Neural crest cell (in vitro differentiated cells): ENCODE results near the gene PAX5. TPM values are rescaled to one million over a fixed set of nuclear protein-coding genes. Genes with fewer than 3 reads are reported as not detected.
A peak's percentile ranks its signal among the peaks of the same experiment; 100 is the strongest.

Experiments used
- DNase-seq: peaks from one replicate; pipeline ENCODE4 v3.0.0; 2021; ENCODE audit warnings: low read depth, mixed read lengths, low spot score
- H3K27ac Mint-ChIP-seq: one replicate; pipeline ENCODE4 v1.8.0; 2021; ENCODE audit warnings: mild to moderate bottlenecking, mixed read lengths; ENCODE audit not compliant: unreplicated experiment
- H3K27me3 Mint-ChIP-seq: 2 replicates; pipeline ENCODE4 v1.8.0; 2021; ENCODE audit warnings: low read depth, mild to moderate bottlenecking, mixed read lengths
- H3K36me3 Mint-ChIP-seq: 2 replicates; pipeline ENCODE4 v1.8.0; 2021; ENCODE audit warnings: low read depth, mild to moderate bottlenecking, mixed read lengths
- H3K4me1 Mint-ChIP-seq: 2 replicates; pipeline ENCODE4 v1.8.0; 2021; ENCODE audit warnings: mixed read lengths
- H3K4me3 Mint-ChIP-seq: one replicate; pipeline ENCODE4 v1.8.0; 2021; ENCODE audit warnings: mild to moderate bottlenecking, mixed read lengths
- H3K9me3 Mint-ChIP-seq: 2 replicates; pipeline ENCODE4 v1.8.0; 2021; ENCODE audit warnings: mixed read lengths
- CTCF ChIP-seq: fragments of 200-600 bp; sonication (generic); conservative IDR thresholded peaks from 2 replicates; pipeline ENCODE4 v1.5.0; 2021; ENCODE audit warnings: antibody characterized with exemption, mild to moderate bottlenecking
- total RNA-seq: library from RNA; stranded (reverse); gene quantifications from 2 replicates; pipeline ENCODE4 v1.2.1, GENCODE V29; 2021

The PAX5 gene
- total RNA-seq, 1 donor from 2014 or later = 19.5 TPM

- Mint-ChIP-seq H3K9me3 (no peaks in the 10 kb centered on the region), H3K4me3 (no peak overlapping the region), H3K27me3 (peaks cover 2% of the 10 kb centered on the region), H3K36me3 (no peaks in the 10 kb centered on the region), H3K27ac (no peak overlapping the region), H3K4me1 (no peaks in the 10 kb centered on the region)
- no peak for DNase-seq
- TF ChIP-seq CTCF = no peak
Measured at GRCh38 chr9:36900136-36900855, 133.8 kb downstream of the PAX5 start.

- H3K9me3 Mint-ChIP-seq = no peaks in the 10 kb centered on the region
- H3K4me3 Mint-ChIP-seq = no peak overlapping the region
- no peak overlapping the region for H3K27ac Mint-ChIP-seq
- no peak for TF ChIP-seq CTCF
- no peak for DNase-seq
- peaks cover 2% of the 10 kb centered on the region for H3K27me3 Mint-ChIP-seq
- no peaks in the 10 kb centered on the region for H3K4me1 Mint-ChIP-seq
- H3K36me3 Mint-ChIP-seq = no peaks in the 10 kb centered on the region
Measured at GRCh38 chr9:36899406-36899805, 134.7 kb downstream of the PAX5 start.

GRCh38 chr9:36898431-36899020 lies 135.5 kb downstream of the PAX5 start:
- Mint-ChIP-seq H3K36me3 (no peaks in the 10 kb centered on the region), H3K4me1 (no peaks in the 10 kb centered on the region), H3K27me3 (peaks cover 2% of the 10 kb centered on the region), H3K9me3 (no peaks in the 10 kb centered on the region), H3K4me3 (no peak overlapping the region), H3K27ac (no peak overlapping the region)
- DNase-seq = no peak
- TF ChIP-seq CTCF = no peak

- H3K36me3 Mint-ChIP-seq = no peaks in the 10 kb centered on the region
- no peaks in the 10 kb centered on the region for H3K4me1 Mint-ChIP-seq
Measured at GRCh38 chr9:36897478-36897877, 136.6 kb downstream of the PAX5 start.

GRCh38 chr9:36897019-36897418 lies 137.0 kb downstream of the PAX5 start:
- no peak for DNase-seq
- Mint-ChIP-seq H3K27me3 (peaks cover 2% of the 10 kb centered on the region), H3K4me1 (no peaks in the 10 kb centered on the region), H3K4me3 (no peak overlapping the region), H3K27ac (peak overlapping the region; percentile 28), H3K36me3 (no peaks in the 10 kb centered on the region), H3K9me3 (no peaks in the 10 kb centered on the region)
- TF ChIP-seq CTCF = no peak

More at GRCh38 chr9:36897478-36897877, 136.6 kb downstream of the PAX5 start:
- TF ChIP-seq CTCF = no peak
- Mint-ChIP-seq H3K27ac (no peak overlapping the region), H3K9me3 (no peaks in the 10 kb centered on the region), H3K27me3 (peaks cover 2% of the 10 kb centered on the region), H3K4me3 (no peak overlapping the region)
- no peak for DNase-seq
